OCI-LY1 (cell line): Measurements from ENCODE around the gene CYB5R4.

Experiments used
- CTCF ChIP-seq: fragments of 200-600 bp; sonication (generic), shearing (Covaris generic); IDR thresholded peaks from 2 replicates; pipeline ENCODE4 v1.5.1; 2017; ENCODE audit warnings: mild to moderate bottlenecking, antibody characterized with exemption, low read length, moderate library complexity, mixed read lengths
- EZH2 ChIP-seq: fragments of 200-600 bp; sonication (generic), shearing (Covaris generic); IDR thresholded peaks from 2 replicates; pipeline ENCODE4 v1.8.0; 2017; ENCODE audit warnings: borderline replicate concordance, mixed run types, mild to moderate bottlenecking, antibody characterized with exemption, low read length, moderate library complexity, mixed read lengths

- TF ChIP-seq CTCF (no peak), EZH2 (no peak)
Measured at GRCh38 chr6:83860782-83861495, 1.4 kb downstream of the CYB5R4 start.
